Measurements from ENCODE around the gene POMT1.

DNA sequence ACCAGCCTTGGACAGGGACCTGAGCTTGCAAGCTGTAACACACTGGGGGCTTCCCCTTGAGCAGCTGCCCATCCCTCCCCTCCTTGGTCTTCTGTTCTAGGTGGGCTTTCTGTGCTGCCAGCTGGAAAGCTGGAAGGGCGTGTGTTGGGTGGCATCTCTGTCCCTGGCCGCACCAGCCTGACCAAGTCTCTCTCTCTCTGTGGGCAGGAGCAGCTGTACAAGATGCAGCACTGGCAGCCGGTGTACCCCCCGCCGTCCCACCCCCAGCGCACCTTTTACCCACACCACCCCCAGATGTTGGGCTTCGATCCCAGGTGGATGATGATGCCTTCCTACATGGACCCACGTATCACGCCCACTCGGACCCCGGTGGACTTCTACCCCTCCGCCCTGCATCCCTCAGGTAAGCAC lies 32.1 kb upstream of the POMT1 start:
- TF ChIP-seq, protein P1, sequence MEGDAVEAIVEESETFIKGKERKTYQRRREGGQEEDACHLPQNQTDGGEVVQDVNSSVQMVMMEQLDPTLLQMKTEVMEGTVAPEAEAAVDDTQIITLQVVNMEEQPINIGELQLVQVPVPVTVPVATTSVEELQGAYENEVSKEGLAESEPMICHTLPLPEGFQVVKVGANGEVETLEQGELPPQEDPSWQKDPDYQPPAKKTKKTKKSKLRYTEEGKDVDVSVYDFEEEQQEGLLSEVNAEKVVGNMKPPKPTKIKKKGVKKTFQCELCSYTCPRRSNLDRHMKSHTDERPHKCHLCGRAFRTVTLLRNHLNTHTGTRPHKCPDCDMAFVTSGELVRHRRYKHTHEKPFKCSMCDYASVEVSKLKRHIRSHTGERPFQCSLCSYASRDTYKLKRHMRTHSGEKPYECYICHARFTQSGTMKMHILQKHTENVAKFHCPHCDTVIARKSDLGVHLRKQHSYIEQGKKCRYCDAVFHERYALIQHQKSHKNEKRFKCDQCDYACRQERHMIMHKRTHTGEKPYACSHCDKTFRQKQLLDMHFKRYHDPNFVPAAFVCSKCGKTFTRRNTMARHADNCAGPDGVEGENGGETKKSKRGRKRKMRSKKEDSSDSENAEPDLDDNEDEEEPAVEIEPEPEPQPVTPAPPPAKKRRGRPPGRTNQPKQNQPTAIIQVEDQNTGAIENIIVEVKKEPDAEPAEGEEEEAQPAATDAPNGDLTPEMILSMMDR (IDR thresholded peaks at IDR 0.05; ENCODE audit: insufficient read depth, low read length, poor library complexity, severe bottlenecking) = no peak
- TF ChIP-seq EZH2phosphoT487 (conservative IDR thresholded peaks at IDR 0.05; ENCODE audit: low read length) = no peak

All from SU-DHL-6 (cell line).